Omental fat pad (tissue), 4 donors: ENCODE data around the gene PREP. TPM values are rescaled to one million over a fixed set of nuclear protein-coding genes. Genes with fewer than 3 reads are reported as not detected.
"Not testable (repeated sequence)": the region's sequence is repeated elsewhere in the genome, so short reads cannot be mapped to it uniquely, and the experiment has no call there.

Experiments
- ATAC-seq: fragments of 150-250 bp; one replicate; pipeline ENCODE4 v1.9.1; 2016; ENCODE audit warnings: mild to moderate bottlenecking, moderate library complexity; ENCODE audit not compliant: low FRiP score
- DNase-seq: peaks from one replicate; pipeline ENCODE4 v3.0.0-alpha.2; 2019; ENCODE audit warnings: low spot score
- CTCF ChIP-seq, 3 donors: fragments of 450-650 bp; IDR thresholded peaks; one replicate each; pipeline ENCODE4 v1.5.1; 2016 to 2017; ENCODE audit warnings: antibody characterized with exemption in 3 of 3, mild to moderate bottlenecking in 3 of 3, moderate library complexity in 2 of 3
- total RNA-seq, 4 donors: library from RNA; depleted of rRNA; stranded (reverse); fragments of >200 nt; gene quantifications; one replicate each; pipeline ENCODE4 v1.1.0, GENCODE V29; 2016

PREP gene
- total RNA-seq, 4 donors from 2014 or later = 18.1 to 29.9 (median 23.6) TPM

- no peak for ATAC-seq
- TF ChIP-seq CTCF (IDR thresholded peaks at IDR 0.05) = no peak
Measured at GRCh38 chr6:105348897-105349296, 54.0 kb downstream of the PREP start.

GRCh38 chr6:105346052-105346451, 56.8 kb downstream of the PREP start:
- no peak for TF ChIP-seq CTCF (IDR thresholded peaks at IDR 0.05)
- DNase-seq (no peak), ATAC-seq (no peak)

More at GRCh38 chr6:105348897-105349296, 54.0 kb downstream of the PREP start:
- DNase-seq = no peak

GRCh38 chr6:105345506-105345905, 57.4 kb downstream of the PREP start:
- TF ChIP-seq CTCF (IDR thresholded peaks at IDR 0.05) = no peak
- no peak for DNase-seq
- no peak for ATAC-seq

GRCh38 chr6:105344881-105345370, 58.0 kb downstream of the PREP start:
- no peak for TF ChIP-seq CTCF (IDR thresholded peaks at IDR 0.05)
- DNase-seq (no peak), ATAC-seq (no peak)

GRCh38 chr6:105338350-105338983, 64.4 kb downstream of the PREP start:
- ATAC-seq, DNase-seq: not testable (repeated sequence)

- TF ChIP-seq CTCF (IDR thresholded peaks at IDR 0.05) = no peak
- ATAC-seq (no peak), DNase-seq (no peak)
Measured at GRCh38 chr6:105336986-105337385, 65.9 kb downstream of the PREP start.

GRCh38 chr6:105332576-105332975, 70.3 kb downstream of the PREP start:
- TF ChIP-seq CTCF (IDR thresholded peaks at IDR 0.05) = no peak
- ATAC-seq = no peak
- no peak for DNase-seq
